GM19455 (cell line): ENCODE measurements around the gene POLR3A.

Experiments
- ATAC-seq: cut with Tn5 transposase; IDR thresholded peaks from one replicate; pipeline ENCODE4 v1.9.1; 2021; ENCODE audit not compliant: unreplicated experiment

Gene POLR3A

GRCh38 chr10:78047314-78047891, 18.1 kb upstream of the POLR3A start:
- no peak for ATAC-seq

GRCh38 chr10:78046711-78047269, 17.5 kb upstream of the POLR3A start:
- no peak for ATAC-seq

- no peak for ATAC-seq
Measured at GRCh38 chr10:78045856-78046255, 16.5 kb upstream of the POLR3A start.

- ATAC-seq: peak; percentile 71
Measured at GRCh38 chr10:78045237-78045636, 15.9 kb upstream of the POLR3A start.

- no peak for ATAC-seq
Measured at GRCh38 chr10:78044699-78045098, 15.4 kb upstream of the POLR3A start.

GRCh38 chr10:78044179-78044578, 14.9 kb upstream of the POLR3A start:
- no peak for ATAC-seq

- no peak for ATAC-seq
Measured at GRCh38 chr10:78042752-78043104, 13.4 kb upstream of the POLR3A start.

GRCh38 chr10:78042058-78042751, 12.9 kb upstream of the POLR3A start:
- no peak for ATAC-seq

GRCh38 chr10:78041170-78042057, 12.1 kb upstream of the POLR3A start:
- ATAC-seq: no peak

- no peak for ATAC-seq
Measured at GRCh38 chr10:78039743-78040142, 10.4 kb upstream of the POLR3A start.

GRCh38 chr10:78038791-78039547, 9.7 kb upstream of the POLR3A start:
- ATAC-seq: no peak

- no peak for ATAC-seq
Measured at GRCh38 chr10:78038105-78038504, 8.8 kb upstream of the POLR3A start.

GRCh38 chr10:78035933-78036583, 6.7 kb upstream of the POLR3A start:
- ATAC-seq: no peak

GRCh38 chr10:78035437-78035836, 6.1 kb upstream of the POLR3A start:
- no peak for ATAC-seq

- ATAC-seq: no peak
Measured at GRCh38 chr10:78035025-78035424, 5.7 kb upstream of the POLR3A start.

- peak; percentile 82 for ATAC-seq
Measured at GRCh38 chr10:78033637-78034470, 4.5 kb upstream of the POLR3A start, which contains the start of gene RPS24. RPS24 (plus strand) TSS chr10:78033863; CDS start chr10:78033902, 39 bp downstream.

- ATAC-seq: no peak
Measured at GRCh38 chr10:78033387-78033636, 4.0 kb upstream of the POLR3A start.

GRCh38 chr10:78028438-78029268, 662 bp downstream of the POLR3A start:
- no peak for ATAC-seq
